ENCODE results near the gene CHCHD3. TPM values are rescaled to one million over a fixed set of nuclear protein-coding genes. Genes with fewer than 3 reads are reported as not detected.

Gene CHCHD3
- total and polyA plus RNA-seq, 5 donors, result 120 to 150 (median 140) TPM

DNA sequence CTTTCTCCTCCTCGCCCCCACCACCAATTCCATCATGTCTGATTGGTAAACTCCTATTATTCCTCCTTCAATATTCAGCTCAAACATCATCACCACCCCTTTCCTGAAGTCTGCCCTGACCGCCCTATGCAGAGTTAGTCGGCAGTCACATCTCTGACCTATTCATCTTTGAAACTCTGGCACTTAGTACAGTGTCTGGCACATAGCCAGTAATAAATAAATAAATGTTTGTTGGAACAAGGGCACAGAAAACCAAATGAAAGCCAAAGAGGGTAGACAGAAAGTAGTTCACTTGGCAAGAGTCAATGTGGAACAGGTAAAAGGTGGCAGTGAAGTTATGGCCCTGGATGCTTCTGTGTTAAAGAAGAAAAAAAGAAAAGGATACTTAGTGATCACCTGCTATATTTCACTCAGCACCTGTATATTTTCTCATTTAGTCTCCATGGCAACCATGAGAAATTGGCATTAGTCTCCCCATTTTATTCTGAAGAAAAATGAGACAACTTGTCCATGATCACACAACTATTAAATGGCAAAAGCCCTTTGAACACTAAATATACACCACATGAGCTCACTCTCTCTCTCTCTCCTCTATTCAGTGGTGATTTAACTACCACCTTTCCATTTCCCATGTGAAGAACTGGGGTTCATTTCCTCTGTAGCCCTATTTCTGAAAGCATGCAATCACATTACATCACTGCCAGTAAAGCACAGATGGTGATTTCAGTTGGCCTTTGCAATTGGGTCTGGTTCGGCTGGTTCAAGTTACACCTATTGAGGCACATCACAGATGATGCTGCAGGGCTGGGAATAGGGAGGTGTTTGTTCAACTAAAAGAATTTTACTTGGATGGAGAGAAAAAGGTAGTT lies 25.3 kb downstream of the CHCHD3 start:
- Histone ChIP-seq H3K9me3 (ENCODE audit: control insufficient read depth, low read length) (no peaks in the 10 kb centered on the region), H3K27me3 (ENCODE audit: control insufficient read depth, insufficient read depth) (no peaks in the 10 kb centered on the region), H3K4me3 (ENCODE audit: low read length) (no peak overlapping the region), H3K27ac (ENCODE audit: low read length) (peak overlapping the region; percentile 19), H3K4me1 (ENCODE audit: control insufficient read depth, insufficient read depth, low read length) (peaks cover 19% of the 10 kb centered on the region)
- WGBS, result 84% methylated on average over 4 of the region's 4 CpGs
- intact Hi-C loops (cut with DNase I), result no loop called here
- no peak for DNase-seq
- no peak for ATAC-seq

DNA sequence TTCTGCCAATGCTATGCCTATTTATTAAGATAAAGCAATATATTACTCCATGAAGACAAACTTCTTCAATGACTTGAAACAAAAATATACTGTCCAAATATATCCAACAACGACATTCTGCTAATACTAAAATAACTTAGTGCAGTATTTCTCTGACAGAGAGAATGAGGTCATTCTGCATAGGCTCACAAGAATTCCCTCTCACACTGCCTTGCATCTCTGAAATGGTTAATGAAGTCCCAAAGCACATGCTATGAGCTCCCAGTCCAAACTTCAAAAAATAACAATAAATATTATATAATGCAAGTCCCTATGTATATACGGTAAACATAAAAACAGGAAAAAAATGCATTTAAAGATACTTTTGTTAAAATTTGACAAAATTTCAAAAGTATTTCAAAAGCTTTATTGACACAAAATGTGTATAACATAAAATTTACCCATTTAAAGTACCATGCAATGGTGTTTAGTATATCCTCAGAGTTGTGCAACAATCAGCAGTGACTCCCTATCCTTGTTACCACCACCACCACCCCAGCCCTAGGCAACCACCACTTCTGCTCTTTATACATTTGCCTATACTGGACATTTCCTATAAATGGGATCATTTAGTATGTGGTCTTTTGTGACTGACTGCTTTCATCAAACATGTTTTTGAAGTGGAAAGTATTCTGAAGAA lies 27.6 kb downstream of the CHCHD3 start:
- peaks cover 15% of the 10 kb centered on the region for H3K4me1 ChIP-seq (ENCODE audit: control insufficient read depth, insufficient read depth, low read length)
- intact Hi-C loops (cut with DNase I), result no loop called here
- DNase-seq (no peak), ATAC-seq (no peak)
- H3K9me3 ChIP-seq (ENCODE audit: control insufficient read depth, low read length), result no peaks in the 10 kb centered on the region
- H3K27ac ChIP-seq (ENCODE audit: low read length), result no peak overlapping the region
- no peak overlapping the region for H3K4me3 ChIP-seq (ENCODE audit: low read length)
- 50% methylated on average over 2 of the region's 2 CpGs for WGBS
- H3K27me3 ChIP-seq (ENCODE audit: control insufficient read depth, insufficient read depth), result no peaks in the 10 kb centered on the region

DNA sequence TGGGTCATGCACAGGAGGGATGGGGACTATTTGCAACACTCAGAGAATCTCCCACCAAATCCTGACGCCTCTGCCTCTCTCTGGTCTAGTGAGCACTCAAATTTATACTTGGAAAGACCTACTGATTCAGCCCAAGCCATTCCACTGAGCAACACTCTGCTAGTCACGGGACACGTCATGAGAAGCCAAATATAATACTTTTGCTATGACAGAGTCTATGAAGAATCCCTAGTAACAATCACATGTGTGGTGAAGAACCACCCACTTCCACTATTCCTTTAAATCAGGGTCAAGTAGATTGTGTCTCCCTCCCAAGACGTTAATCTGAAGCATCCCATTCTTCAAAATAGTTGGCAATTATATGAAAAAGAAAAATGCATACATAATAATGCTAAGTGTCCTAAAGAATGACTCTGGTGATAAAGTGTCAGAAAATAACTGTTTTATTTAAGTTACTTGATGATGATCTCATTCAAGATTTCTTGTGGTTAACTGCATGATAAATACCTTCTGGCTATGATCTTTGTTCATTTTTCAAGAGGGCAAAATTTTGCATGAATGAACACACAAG lies 28.5 kb downstream of the CHCHD3 start:
- no peak for DNase-seq
- Histone ChIP-seq H3K4me1 (ENCODE audit: control insufficient read depth, insufficient read depth, low read length) (peaks cover 15% of the 10 kb centered on the region), H3K27me3 (ENCODE audit: control insufficient read depth, insufficient read depth) (no peaks in the 10 kb centered on the region), H3K4me3 (ENCODE audit: low read length) (no peak overlapping the region), H3K9me3 (ENCODE audit: control insufficient read depth, low read length) (no peaks in the 10 kb centered on the region), H3K27ac (ENCODE audit: low read length) (peak overlapping the region; percentile 86)
- peak; percentile 85 to 88 for ATAC-seq
- intact Hi-C loops (cut with DNase I), result no loop called here
- WGBS, result 30% methylated on average over 4 of the region's 4 CpGs

DNA sequence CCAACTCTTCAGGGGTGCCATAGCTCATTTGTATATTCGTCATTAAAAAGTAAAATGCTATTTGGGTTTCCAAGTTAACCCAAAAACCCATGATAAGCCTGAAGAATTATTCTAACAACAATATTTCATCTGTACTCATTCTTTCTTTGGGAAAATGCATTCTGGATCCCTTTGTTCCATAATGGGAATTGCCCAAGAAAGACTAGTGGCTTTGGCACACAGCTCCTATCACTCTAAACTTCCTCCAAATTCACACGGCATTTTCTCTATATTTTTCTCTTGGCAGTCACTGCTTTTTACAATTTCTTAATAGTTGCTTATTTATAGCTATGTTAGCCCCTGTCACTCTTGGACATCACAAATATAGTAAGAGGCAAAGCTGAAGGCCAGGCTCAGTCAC lies 29.1 kb downstream of the CHCHD3 start:
- peak overlapping the region; percentile 86 for H3K27ac ChIP-seq (ENCODE audit: low read length)
- 55% methylated on average over 2 of the region's 2 CpGs for WGBS
- H3K27me3 ChIP-seq (ENCODE audit: control insufficient read depth, insufficient read depth), result no peaks in the 10 kb centered on the region
- peaks cover 15% of the 10 kb centered on the region for H3K4me1 ChIP-seq (ENCODE audit: control insufficient read depth, insufficient read depth, low read length)
- H3K4me3 ChIP-seq (ENCODE audit: low read length), result no peak overlapping the region
- intact Hi-C loops (cut with DNase I), result no loop called here
- ATAC-seq, result peak in 1 of 2 donors; percentile 12
- no peaks in the 10 kb centered on the region for H3K9me3 ChIP-seq (ENCODE audit: control insufficient read depth, low read length)
- no peak for DNase-seq

DNA sequence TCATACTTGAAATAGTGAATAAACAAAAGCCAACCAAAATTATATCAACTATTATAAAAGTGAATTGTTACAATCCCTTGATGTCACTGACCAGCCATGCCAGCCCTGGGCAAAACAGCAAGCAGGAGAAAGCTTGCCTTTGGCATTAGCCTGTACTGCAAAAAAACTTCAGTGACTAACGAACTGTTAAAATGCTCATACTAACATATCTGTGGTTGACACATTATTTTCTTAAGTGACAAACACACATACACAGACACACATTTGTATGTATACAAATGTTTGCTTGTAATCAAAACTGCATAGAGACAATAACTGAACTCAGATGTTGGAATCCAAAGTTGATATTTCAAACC lies 29.5 kb downstream of the CHCHD3 start:
- intact Hi-C loops (cut with DNase I), result no loop called here
- no peaks in the 10 kb centered on the region for H3K27me3 ChIP-seq (ENCODE audit: control insufficient read depth, insufficient read depth)
- peak overlapping the region; percentile 46 for H3K27ac ChIP-seq (ENCODE audit: low read length)
- ATAC-seq, result no peak
- peaks cover 15% of the 10 kb centered on the region for H3K4me1 ChIP-seq (ENCODE audit: control insufficient read depth, insufficient read depth, low read length)
- H3K4me3 ChIP-seq (ENCODE audit: low read length), result no peak overlapping the region
- no peaks in the 10 kb centered on the region for H3K9me3 ChIP-seq (ENCODE audit: control insufficient read depth, low read length)
- no peak for DNase-seq
- WGBS, result 67% methylated on average over 1 of the region's 1 CpG

DNA sequence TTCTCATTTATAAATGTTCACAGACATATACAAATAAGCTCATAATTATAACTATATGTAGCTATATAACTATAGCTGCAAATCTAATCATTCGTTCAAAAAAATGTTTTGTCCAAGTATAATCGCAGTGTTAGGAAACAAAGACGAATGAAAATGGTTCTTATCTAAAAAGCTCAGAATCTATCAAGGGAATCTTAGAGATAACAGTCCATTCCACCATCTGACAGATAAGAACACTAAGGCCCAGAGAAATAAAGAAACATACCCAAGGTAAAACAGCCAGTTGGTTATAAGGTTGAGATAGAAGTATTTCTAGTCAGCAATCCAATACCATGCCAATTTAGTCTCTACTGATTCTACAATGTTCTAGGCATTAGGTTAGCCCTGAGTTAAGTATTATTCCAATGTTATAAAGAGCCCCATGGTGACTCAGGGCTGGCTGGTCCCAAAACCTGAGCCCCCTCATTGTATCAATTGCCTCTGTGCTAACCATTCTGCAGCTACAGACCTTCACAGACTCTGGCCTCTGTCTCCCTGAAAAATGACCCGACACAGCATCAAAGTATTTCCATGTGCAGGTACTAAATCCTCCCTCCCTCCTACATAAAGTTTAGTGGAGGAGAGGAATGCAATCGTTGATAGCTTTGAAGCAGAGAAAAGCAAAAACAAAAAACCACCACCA lies 30.0 kb downstream of the CHCHD3 start:
- WGBS, result 70% methylated on average over 5 of the region's 5 CpGs
- intact Hi-C loops (cut with DNase I), result no loop called here
- Histone ChIP-seq H3K9me3 (ENCODE audit: control insufficient read depth, low read length) (no peaks in the 10 kb centered on the region), H3K4me1 (ENCODE audit: control insufficient read depth, insufficient read depth, low read length) (peaks cover 15% of the 10 kb centered on the region), H3K27ac (ENCODE audit: low read length) (no peak overlapping the region), H3K4me3 (ENCODE audit: low read length) (no peak overlapping the region), H3K27me3 (ENCODE audit: control insufficient read depth, insufficient read depth) (no peaks in the 10 kb centered on the region)
- DNase-seq, result no peak
- no peak for ATAC-seq

DNA sequence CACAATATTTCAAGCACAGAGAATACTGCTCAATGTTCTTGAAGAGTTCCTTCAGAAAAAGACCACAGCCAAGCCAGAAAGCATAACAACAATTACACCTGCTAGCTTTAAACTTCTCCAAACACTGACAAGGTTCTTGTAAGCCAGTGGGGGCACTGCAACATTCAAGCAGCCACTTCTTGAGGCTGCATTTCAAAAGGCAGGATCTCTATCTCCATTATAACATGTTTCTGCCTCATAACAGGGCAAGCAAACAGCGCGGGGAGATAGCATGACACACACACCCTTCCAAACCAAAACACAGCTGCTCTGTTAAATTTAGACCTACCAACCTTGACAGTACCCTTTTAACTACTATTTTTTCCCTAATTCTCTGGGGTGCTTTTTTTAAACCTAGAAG lies 30.8 kb downstream of the CHCHD3 start:
- H3K27me3 ChIP-seq (ENCODE audit: control insufficient read depth, insufficient read depth), result no peaks in the 10 kb centered on the region
- H3K4me3 ChIP-seq (ENCODE audit: low read length), result no peak overlapping the region
- ATAC-seq (peak; percentile 28 to 51), DNase-seq (no peak)
- intact Hi-C loops (cut with DNase I), result no loop called here
- H3K27ac ChIP-seq (ENCODE audit: low read length), result peak overlapping the region; percentile 78
- H3K9me3 ChIP-seq (ENCODE audit: control insufficient read depth, low read length), result no peaks in the 10 kb centered on the region
- peaks cover 12% of the 10 kb centered on the region for H3K4me1 ChIP-seq (ENCODE audit: control insufficient read depth, insufficient read depth, low read length)
- WGBS, result 24% methylated on average over 2 of the region's 2 CpGs

DNA sequence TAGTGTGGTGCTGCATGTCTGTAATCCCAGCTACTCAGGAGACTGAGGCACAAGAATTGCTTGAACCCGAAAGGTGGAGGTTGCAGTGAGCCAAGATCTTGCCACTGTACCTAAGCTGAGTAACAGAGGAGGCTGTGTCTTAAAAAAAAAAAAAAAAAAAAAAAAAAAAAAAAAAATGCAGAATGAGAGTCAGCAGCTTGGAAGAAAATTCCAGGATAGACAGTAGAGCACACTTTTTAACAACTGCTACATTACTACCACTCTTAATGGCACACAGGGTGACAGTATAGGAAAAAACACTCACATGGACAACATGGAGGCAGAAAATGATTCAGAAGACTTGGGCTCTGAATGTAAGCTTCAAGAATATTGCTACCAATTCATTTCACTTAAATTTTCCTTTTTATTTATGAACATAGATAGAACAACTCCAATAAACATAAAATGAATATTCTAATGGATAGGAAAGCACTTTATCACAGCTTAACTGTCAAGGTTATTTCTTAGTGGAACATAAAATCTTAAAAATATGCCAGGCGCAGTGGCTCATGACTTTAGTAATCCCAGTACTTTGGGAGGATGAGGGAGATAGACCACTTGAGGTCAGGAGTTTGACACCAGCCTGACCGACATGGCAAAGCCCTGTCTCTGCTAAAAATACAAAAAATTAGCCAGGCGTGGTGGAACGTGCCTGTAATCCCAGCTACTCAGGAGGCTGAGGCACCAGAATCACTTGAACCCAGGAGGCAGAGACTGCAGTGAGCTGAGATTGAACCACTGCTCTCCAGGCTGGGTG lies 31.5 kb downstream of the CHCHD3 start:
- H3K4me1 ChIP-seq (ENCODE audit: control insufficient read depth, insufficient read depth, low read length), result peaks cover 12% of the 10 kb centered on the region
- intact Hi-C loops (cut with DNase I), result no loop called here
- WGBS, result 76% methylated on average over 5 of the region's 5 CpGs

DNA sequence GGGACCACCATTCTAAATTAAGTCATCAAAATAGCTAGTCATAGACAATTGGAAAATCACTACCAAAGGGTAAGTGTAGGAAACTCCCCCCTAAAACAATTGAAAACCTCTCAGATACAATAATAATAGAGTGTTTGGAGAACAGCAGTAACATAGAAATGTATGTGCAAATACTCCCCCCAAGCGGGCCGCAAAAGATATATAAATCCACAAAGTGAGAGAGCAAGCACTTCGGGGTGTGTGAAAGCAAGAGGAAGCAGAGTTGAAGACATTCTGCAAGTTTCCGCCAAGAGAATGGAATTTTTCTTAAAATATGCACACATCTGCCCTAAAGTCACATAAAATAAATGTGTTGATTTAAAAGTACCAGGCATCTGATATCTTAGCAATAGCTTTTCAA lies 33.3 kb downstream of the CHCHD3 start:
- Histone ChIP-seq H3K27ac (ENCODE audit: low read length) (no peak overlapping the region), H3K4me1 (ENCODE audit: control insufficient read depth, insufficient read depth, low read length) (peaks cover 10% of the 10 kb centered on the region), H3K27me3 (ENCODE audit: control insufficient read depth, insufficient read depth) (no peaks in the 10 kb centered on the region), H3K9me3 (ENCODE audit: control insufficient read depth, low read length) (no peaks in the 10 kb centered on the region), H3K4me3 (ENCODE audit: low read length) (no peak overlapping the region)
- ATAC-seq (no peak), DNase-seq (no peak)
- intact Hi-C loops (cut with DNase I), result no loop called here
- 84% methylated on average over 4 of the region's 4 CpGs for WGBS

More for the DNA sequence above, 31.5 kb downstream of the CHCHD3 start:
- Histone ChIP-seq H3K27ac (ENCODE audit: low read length) (no peak overlapping the region), H3K9me3 (ENCODE audit: control insufficient read depth, low read length) (no peaks in the 10 kb centered on the region), H3K27me3 (ENCODE audit: control insufficient read depth, insufficient read depth) (no peaks in the 10 kb centered on the region), H3K4me3 (ENCODE audit: low read length) (no peak overlapping the region)
- DNase-seq (no peak), ATAC-seq (no peak)

DNA sequence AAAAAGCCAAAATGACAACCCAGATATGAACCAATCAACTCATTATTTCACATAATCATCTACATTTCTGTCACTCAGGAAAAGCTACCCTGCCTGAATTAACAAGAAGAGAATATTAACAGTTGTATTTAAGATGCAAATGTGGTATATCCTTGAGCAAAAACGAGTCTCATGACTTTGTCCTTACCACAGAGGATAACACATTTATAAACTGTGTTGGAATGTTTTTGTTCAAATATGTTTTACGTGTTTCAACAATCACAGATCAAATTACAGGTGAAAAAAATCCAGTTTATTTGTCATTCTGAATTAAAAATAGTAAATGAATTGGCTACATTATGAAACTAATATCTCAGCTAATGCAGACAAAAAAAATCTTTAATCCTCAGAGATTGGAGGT lies 34.6 kb downstream of the CHCHD3 start:
- no peak overlapping the region for H3K27ac ChIP-seq (ENCODE audit: low read length)
- no peak for ATAC-seq
- WGBS, result 84% methylated on average over 2 of the region's 2 CpGs
- no peak for DNase-seq
- H3K9me3 ChIP-seq (ENCODE audit: control insufficient read depth, low read length), result no peaks in the 10 kb centered on the region
- no peaks in the 10 kb centered on the region for H3K27me3 ChIP-seq (ENCODE audit: control insufficient read depth, insufficient read depth)
- H3K4me1 ChIP-seq (ENCODE audit: control insufficient read depth, insufficient read depth, low read length), result peaks cover 6% of the 10 kb centered on the region
- H3K4me3 ChIP-seq (ENCODE audit: low read length), result no peak overlapping the region
- intact Hi-C loops (cut with DNase I), result no loop called here

Measured in right cardiac atrium (tissue), 5 donors.